GM19438 (cell line): ENCODE data around the gene RNF7.
"Not testable (repeated sequence)": the region's sequence is repeated elsewhere in the genome, so short reads cannot be mapped to it uniquely, and the experiment has no call there.

ENCODE experiments used
- ATAC-seq: cut with Tn5 transposase; IDR thresholded peaks from one replicate; pipeline ENCODE4 v1.9.1; 2021; ENCODE audit warnings: low read depth; ENCODE audit not compliant: unreplicated experiment

RNF7 gene

DNA sequence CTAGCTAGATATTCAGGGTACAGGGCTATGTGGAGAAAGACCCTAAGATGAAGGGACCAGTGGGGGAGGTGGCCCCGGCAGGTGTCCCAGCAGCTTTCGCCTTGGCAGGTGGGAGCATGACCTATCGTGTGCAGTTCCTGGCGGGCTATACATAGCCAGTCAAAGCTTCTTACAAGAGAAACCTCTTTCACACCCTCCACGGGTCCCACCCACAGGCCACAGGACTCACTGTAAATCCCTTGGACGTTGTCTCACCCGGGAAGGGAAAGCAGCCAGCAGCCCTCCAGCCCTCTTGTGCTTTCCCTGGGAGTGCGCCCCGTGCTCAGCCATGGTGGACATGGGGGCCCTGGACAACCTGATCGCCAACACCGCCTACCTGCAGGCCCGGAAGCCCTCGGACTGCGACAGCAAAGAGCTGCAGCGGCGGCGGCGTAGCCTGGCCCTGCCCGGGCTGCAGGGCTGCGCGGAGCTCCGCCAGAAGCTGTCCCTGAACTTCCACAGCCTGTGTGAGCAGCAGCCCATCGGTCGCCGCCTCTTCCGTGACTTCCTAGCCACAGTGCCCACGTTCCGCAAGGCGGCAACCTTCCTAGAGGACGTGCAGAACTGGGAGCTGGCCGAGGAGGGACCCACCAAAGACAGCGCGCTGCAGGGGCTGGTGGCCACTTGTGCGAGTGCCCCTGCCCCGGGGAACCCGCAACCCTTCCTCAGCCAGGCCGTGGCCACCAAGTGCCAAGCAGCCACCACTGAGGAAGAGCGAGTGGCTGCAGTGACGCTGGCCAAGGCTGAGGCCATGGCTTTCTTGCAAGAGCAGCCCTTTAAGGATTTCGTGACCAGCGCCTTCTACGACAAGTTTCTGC is 40.1 kb downstream of the RNF7 start:
- no peak for ATAC-seq

GRCh38 chr3:141779667-141780066 is 41.6 kb downstream of the RNF7 start:
- ATAC-seq: no peak

GRCh38 chr3:141782386-141782932 is 44.4 kb downstream of the RNF7 start:
- no peak for ATAC-seq

DNA sequence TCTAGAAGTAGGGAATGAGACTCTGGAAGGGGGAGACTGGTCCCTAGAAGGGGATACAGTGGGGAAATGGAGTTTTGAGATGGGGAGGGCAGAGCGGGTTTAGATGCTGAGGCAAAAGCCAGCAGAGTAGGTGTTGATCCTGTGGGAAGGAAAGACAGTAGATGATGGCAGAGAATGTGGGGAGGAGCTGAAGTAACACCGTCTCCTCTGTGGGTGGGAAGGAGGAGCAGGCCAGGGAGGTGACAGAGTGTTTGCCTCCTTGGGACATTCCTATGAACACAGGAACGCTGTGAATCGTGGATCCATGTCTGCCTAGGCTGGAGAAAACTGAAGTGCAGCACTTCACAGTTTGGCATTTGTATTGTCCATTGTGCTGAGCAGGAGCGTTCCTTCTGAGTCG is 45.5 kb downstream of the RNF7 start:
- no peak for ATAC-seq

DNA sequence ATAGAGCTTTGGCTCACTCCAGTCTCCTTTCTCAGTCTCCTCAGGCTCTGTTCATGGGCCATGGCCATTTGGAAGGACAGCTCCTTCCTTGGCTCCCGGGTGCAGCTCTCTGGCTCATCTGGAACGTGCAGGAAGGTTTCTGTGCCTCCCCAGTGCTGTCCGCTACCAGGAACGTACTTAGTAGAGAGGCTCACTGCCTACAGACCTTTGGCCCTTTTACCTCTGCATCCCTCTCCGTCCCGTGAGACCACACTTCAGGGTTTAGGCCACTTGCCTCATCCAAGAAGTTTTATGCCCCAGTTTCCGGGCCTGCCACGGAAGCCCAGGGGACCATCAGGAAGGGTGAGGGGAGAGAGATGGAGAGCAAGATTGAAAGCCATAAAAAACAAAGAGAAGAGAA is 46.0 kb downstream of the RNF7 start:
- no peak for ATAC-seq

DNA sequence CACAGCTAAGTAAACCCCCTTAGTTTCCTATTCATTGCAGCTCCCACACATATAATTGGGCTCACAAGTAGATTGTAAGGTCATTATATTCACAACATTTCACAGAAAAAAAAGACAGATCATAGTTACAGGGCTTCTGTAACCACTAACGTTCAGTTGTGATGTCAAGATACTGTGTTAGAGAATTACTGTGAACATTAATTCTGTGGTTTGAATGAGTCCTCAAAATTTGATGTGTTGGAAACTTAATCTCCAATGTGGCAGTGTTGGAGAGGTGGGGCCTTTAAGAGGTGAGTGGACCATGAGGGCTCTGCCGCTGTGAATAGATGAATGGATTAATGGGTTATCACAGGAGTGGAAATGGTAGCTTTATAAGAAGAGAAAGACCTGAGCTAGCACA is 46.4 kb downstream of the RNF7 start:
- no peak for ATAC-seq

GRCh38 chr3:141788149-141788548 is 50.1 kb downstream of the RNF7 start:
- no peak for ATAC-seq

DNA sequence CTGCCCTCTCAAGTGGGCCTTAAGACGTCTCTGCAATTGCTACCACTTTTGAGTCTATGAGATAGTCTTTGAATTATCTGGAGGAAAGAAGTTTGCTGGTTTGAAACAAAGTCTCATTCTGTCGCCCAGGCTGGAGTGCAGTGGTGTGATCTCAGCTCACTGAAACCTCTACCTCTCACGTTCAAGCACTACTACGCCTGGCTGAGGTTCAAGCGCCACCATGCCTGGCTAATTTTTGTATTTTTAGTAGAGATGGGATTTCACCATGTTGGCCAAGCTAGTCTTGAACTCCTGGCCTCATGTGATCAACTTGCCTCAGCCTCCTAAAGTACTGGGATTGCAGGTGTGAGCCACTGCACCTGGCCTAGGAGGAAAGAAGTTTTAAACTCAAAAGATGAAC is 50.7 kb downstream of the RNF7 start:
- not testable (repeated sequence) for ATAC-seq

DNA sequence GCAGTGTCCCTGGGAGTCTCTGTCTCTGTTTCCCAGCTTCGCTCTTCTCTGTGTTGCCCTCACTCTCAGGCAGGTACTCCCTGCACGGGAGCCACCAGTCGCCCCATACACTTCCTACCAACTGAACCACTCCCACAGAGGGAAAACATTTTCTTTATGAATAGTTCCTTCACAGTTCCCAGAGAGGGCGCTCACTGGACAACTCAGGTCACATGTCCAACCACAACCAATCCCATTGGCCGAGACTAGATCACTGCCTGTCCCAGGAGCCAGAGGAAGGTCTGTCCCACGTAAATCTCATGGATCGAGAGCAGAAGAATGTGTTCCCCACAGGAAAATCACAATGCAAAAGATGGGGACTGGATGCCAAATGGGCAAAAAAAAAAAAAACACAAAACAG is 51.2 kb downstream of the RNF7 start:
- ATAC-seq: no peak

- ATAC-seq: no peak
These were observed 52.1 kb downstream of the RNF7 start for GRCh38 chr3:141790171-141790570.

DNA sequence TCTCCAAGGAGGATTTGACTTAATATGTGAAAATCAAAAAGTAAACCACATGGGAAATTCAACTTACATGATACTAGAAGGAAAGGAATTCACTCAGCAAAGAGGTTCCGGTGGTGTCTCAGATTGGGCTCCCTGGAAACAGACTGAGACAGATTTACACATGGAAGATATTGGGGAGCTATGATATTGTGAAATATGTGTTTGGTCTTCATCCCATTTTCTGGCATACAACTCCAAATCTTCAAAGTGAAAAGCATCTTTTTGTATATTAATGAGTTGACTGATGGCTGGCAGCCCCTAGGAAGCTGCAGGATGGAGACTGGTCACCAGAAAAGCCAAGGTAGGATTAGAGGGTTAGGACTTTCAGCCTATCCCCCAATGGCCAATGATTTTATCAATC is 54.4 kb downstream of the RNF7 start:
- no peak for ATAC-seq

DNA sequence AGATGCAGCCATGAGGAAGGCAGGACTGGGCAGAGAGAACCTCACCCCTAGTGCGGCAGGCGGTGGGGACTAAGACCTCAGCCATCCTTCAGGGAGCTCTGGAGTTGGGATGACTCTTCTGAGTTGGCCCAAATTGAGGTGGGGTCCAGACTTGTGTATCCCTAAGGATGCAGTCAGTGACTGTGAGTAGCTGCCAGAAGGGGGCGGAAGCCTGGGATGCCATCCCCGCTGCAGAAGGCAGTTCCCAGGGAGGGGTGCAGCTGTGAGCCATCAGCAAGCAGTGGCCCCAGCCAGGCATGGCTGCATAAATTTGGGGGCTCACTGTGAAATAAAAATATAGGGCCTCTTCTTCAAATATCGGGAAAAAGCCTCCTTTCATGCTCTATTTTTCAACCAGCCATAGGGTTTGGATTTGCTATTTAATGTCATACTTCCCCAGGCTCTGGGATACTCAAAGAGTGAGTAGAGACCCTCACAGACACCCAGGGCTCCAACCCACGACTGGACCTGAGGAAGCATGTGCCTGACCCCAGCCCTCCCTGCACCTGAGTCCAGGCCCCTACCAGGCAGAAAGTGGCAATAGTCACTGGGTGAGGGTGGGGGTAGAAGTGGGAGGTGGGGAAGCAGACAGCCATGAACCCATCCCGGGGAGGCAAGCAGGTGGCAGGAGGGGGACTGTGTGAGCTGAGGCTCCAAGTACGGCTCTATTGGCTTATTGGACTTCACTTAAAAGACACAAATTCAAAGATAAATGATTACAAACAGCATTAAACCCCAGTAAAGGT is 55.6 kb downstream of the RNF7 start:
- no peak for ATAC-seq

- ATAC-seq: no peak
These were observed 57.2 kb downstream of the RNF7 start for GRCh38 chr3:141795276-141795675.

- ATAC-seq: no peak
These were observed 57.6 kb downstream of the RNF7 start for GRCh38 chr3:141795741-141796080.

GRCh38 chr3:141796081-141796888 is 58.2 kb downstream of the RNF7 start:
- ATAC-seq: peak; percentile 91
